ENCODE data around the gene MSANTD2. TPM values are rescaled to one million over a fixed set of nuclear protein-coding genes. Genes with fewer than 3 reads are reported as not detected.

The MSANTD2 gene
- total RNA-seq, 1 experiment from 2014 or later, result 8.6 TPM

DNA sequence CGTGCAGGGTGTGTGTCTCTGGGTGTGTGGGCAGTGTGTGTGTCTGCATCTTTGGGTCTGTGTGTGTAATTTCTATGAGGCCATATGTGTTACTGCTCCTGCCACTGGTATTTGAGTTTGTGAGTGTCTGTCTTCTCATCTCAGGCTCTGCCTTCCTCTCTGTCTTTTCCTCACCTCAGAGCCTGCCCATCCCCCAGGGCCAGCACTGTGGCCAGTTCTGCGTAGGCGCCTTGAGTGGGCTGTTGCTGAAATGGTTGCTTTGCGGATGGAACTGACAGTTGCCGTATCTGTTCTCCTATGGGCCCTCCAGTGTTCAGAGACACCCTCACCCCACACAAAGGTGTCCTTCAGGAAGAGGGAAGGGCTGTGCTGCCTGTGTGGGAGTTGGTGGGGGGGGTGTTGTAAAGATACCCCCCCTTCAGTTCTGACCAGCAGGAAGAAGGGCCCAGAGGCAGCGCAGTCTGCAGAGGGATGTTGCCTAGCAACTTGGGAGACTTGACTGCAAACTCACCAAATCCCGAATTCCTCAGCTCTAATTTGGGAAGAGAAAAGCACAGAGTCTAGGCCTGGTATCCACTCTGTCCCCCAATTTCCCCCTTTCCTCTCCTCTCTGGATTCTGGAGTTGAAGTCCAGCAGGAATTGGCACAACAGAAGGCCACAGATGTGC lies 62.4 kb downstream of the MSANTD2 start:
- no peaks in the 10 kb centered on the region for H3K36me3 ChIP-seq (ENCODE audit: control insufficient read depth in 1 of 2, insufficient read depth in 2 of 2, low read length in 2 of 2)
- peaks cover 3 to 15% of the 10 kb centered on the region in 2 experiments; a peak in 3 of 4 replicates for H3K4me1 ChIP-seq (ENCODE audit: control insufficient read depth in 1 of 2, insufficient read depth in 2 of 2, low read length in 2 of 2)
- H3K9ac ChIP-seq (ENCODE audit: low read length), result no peak overlapping the region
- H3K4me3 ChIP-seq (replicated peaks in 1 of 2; ENCODE audit: low read depth in 1 of 2, low read length in 2 of 2), result no peak overlapping the region
- H3K79me2 ChIP-seq (ENCODE audit: insufficient read depth, low read length), result 0 out of 2 replicates have a peak, but pooled peaks cover 5% of the 10 kb centered on the region
- ChIA-PET RAD21 (ENCODE audit: low non-redundant PET in 1 of 2, low total read pairs in 2 of 2, uncharacterized antibody in 2 of 2, unreplicated experiment in 2 of 2) (no interaction called here), CTCF (interaction anchor here (0.9 kb wide), 1 partner anchor 26 kb away, joined by 3 read pairs; no protein-coding TSS in a partner anchor), POLR2A (no interaction called here)
- H4K20me1 ChIP-seq (ENCODE audit: insufficient read depth), result no peaks in the 10 kb centered on the region
- TF ChIP-seq TCF7L2 (IDR thresholded peaks at IDR 0.05; ENCODE audit: borderline replicate concordance, extremely low read depth, insufficient read depth, insufficient read length) (no peak), EGR1 (IDR thresholded peaks at IDR 0.05; ENCODE audit: low read depth) (no peak), EZH2 (IDR thresholded peaks at IDR 0.05) (no peak), POLR2A (IDR thresholded peaks at IDR 0.05; ENCODE audit: borderline replicate concordance, extremely low read depth, insufficient read depth, insufficient read length) (no peak), YY1 (IDR thresholded peaks at IDR 0.05; ENCODE audit: extremely low read depth, insufficient replicate concordance, low read depth, low read length) (no peak), SIN3A (IDR thresholded peaks at IDR 0.05; ENCODE audit: low read depth) (no peak), SRF (IDR thresholded peaks at IDR 0.05; ENCODE audit: low read depth) (no peak), ELF1 (IDR thresholded peaks at IDR 0.05; ENCODE audit: borderline replicate concordance, low read depth) (no peak), CBX3 (IDR thresholded peaks at IDR 0.05; ENCODE audit: low read depth) (no peak), JUND (IDR thresholded peaks at IDR 0.05) (no peak), RAD21 (IDR thresholded peaks at IDR 0.05; ENCODE audit: low read depth) (no peak), FOSL1 (IDR thresholded peaks at IDR 0.05; ENCODE audit: low read depth) (no peak), CEBPB (IDR thresholded peaks at IDR 0.05; ENCODE audit: low read depth) (no peak)
- TF ChIP-seq, protein P1, sequence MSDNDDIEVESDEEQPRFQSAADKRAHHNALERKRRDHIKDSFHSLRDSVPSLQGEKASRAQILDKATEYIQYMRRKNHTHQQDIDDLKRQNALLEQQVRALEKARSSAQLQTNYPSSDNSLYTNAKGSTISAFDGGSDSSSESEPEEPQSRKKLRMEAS (IDR thresholded peaks at IDR 0.05), result no peak
- TF ChIP-seq, protein P2, sequence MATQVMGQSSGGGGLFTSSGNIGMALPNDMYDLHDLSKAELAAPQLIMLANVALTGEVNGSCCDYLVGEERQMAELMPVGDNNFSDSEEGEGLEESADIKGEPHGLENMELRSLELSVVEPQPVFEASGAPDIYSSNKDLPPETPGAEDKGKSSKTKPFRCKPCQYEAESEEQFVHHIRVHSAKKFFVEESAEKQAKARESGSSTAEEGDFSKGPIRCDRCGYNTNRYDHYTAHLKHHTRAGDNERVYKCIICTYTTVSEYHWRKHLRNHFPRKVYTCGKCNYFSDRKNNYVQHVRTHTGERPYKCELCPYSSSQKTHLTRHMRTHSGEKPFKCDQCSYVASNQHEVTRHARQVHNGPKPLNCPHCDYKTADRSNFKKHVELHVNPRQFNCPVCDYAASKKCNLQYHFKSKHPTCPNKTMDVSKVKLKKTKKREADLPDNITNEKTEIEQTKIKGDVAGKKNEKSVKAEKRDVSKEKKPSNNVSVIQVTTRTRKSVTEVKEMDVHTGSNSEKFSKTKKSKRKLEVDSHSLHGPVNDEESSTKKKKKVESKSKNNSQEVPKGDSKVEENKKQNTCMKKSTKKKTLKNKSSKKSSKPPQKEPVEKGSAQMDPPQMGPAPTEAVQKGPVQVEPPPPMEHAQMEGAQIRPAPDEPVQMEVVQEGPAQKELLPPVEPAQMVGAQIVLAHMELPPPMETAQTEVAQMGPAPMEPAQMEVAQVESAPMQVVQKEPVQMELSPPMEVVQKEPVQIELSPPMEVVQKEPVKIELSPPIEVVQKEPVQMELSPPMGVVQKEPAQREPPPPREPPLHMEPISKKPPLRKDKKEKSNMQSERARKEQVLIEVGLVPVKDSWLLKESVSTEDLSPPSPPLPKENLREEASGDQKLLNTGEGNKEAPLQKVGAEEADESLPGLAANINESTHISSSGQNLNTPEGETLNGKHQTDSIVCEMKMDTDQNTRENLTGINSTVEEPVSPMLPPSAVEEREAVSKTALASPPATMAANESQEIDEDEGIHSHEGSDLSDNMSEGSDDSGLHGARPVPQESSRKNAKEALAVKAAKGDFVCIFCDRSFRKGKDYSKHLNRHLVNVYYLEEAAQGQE (IDR thresholded peaks at IDR 0.05; ENCODE audit: low read depth), result no peak
- TF ChIP-seq, protein P3, sequence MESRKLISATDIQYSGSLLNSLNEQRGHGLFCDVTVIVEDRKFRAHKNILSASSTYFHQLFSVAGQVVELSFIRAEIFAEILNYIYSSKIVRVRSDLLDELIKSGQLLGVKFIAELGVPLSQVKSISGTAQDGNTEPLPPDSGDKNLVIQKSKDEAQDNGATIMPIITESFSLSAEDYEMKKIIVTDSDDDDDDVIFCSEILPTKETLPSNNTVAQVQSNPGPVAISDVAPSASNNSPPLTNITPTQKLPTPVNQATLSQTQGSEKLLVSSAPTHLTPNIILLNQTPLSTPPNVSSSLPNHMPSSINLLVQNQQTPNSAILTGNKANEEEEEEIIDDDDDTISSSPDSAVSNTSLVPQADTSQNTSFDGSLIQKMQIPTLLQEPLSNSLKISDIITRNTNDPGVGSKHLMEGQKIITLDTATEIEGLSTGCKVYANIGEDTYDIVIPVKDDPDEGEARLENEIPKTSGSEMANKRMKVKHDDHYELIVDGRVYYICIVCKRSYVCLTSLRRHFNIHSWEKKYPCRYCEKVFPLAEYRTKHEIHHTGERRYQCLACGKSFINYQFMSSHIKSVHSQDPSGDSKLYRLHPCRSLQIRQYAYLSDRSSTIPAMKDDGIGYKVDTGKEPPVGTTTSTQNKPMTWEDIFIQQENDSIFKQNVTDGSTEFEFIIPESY (IDR thresholded peaks at IDR 0.05; ENCODE audit: extremely low read depth, insufficient replicate concordance, low read length), result no peak
- TF ChIP-seq, protein P4, sequence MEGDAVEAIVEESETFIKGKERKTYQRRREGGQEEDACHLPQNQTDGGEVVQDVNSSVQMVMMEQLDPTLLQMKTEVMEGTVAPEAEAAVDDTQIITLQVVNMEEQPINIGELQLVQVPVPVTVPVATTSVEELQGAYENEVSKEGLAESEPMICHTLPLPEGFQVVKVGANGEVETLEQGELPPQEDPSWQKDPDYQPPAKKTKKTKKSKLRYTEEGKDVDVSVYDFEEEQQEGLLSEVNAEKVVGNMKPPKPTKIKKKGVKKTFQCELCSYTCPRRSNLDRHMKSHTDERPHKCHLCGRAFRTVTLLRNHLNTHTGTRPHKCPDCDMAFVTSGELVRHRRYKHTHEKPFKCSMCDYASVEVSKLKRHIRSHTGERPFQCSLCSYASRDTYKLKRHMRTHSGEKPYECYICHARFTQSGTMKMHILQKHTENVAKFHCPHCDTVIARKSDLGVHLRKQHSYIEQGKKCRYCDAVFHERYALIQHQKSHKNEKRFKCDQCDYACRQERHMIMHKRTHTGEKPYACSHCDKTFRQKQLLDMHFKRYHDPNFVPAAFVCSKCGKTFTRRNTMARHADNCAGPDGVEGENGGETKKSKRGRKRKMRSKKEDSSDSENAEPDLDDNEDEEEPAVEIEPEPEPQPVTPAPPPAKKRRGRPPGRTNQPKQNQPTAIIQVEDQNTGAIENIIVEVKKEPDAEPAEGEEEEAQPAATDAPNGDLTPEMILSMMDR (IDR thresholded peaks at IDR 0.05 in 2 of 3, conservative IDR thresholded peaks at IDR 0.05 in 1 of 3; ENCODE audit: borderline replicate concordance in 1 of 3, insufficient read depth in 1 of 3, low read depth in 2 of 3, low read length in 2 of 3), result no peak
- no TSS peak for BruUV-seq (replicated peaks)
- no peak for DNase-seq (ENCODE audit: low read depth, low spot score)
- H2AFZ ChIP-seq (ENCODE audit: low read depth, low read length, poor library complexity, severe bottlenecking), result no peak overlapping the region
- H3K27ac ChIP-seq (ENCODE audit: low read depth, low read length), result no peak overlapping the region
- no peak overlapping the region for H3K4me2 ChIP-seq (ENCODE audit: low read length)
- H3K9me2 ChIP-seq (ENCODE audit: insufficient read depth), result no peaks in the 10 kb centered on the region
- intact Hi-C loops (cut with micrococcal nuclease), result no loop called here
- no peaks in the 10 kb centered on the region for H3K9me3 ChIP-seq (ENCODE audit: control insufficient read depth in 1 of 2, insufficient read depth in 1 of 2, low read depth in 1 of 2, low read length in 2 of 2)
- H3K27me3 ChIP-seq (ENCODE audit: insufficient read depth, low read length), result peaks cover 7% of the 10 kb centered on the region; the same call in 1 of the 2 replicates
- no peak for ATAC-seq

All from HCT116 (cell line).